SIG-M5 treated with dmso at 0.1 percent for 504 hours (cell line): ENCODE data around the gene CDYL2.
"Not testable (repeated sequence)": the region's sequence is repeated elsewhere in the genome, so short reads cannot be mapped to it uniquely, and the experiment has no call there.

ENCODE experiments used
- DNase-seq: peaks from one replicate; lab custom pipeline; 2025; ENCODE audit not compliant: unreplicated experiment; lab: John Stamatoyannopoulos, UW

Gene CDYL2

GRCh38 chr16:80751167-80751566 is 53.2 kb downstream of the CDYL2 start:
- peak; percentile 18 for DNase-seq

GRCh38 chr16:80746231-80746630 is 58.2 kb downstream of the CDYL2 start:
- DNase-seq = no peak

GRCh38 chr16:80744856-80745255 is 59.5 kb downstream of the CDYL2 start:
- DNase-seq = no peak

- DNase-seq = no peak
Observed at GRCh38 chr16:80743772-80744171, 60.6 kb downstream of the CDYL2 start.

GRCh38 chr16:80743273-80743672 is 61.1 kb downstream of the CDYL2 start:
- DNase-seq = no peak

- no peak for DNase-seq
Observed at GRCh38 chr16:80742331-80742730, 62.1 kb downstream of the CDYL2 start.

GRCh38 chr16:80741724-80742123 is 62.7 kb downstream of the CDYL2 start:
- DNase-seq = no peak

- DNase-seq = no peak
Observed at GRCh38 chr16:80739523-80739922, 64.9 kb downstream of the CDYL2 start.

DNA sequence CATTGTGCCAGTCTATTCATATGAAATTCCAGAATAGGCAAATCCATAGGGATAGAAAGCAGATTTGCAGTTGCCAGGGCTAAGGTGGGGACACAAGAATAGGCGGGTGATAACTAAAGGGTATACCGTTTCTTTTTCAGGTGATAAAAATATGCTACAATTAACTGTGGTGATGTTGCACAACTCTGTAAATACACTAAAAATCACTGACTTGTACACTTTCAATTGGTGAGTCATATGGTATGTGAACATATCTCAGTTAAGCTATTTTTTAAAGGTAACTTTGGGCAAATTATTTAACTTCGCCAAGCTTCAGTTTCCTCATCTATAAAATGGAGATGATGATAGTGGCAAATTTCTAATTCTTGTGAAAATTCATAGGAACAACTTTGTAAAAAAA is 65.9 kb downstream of the CDYL2 start:
- DNase-seq = no peak

- DNase-seq = no peak
Observed at GRCh38 chr16:80735846-80736245, 68.6 kb downstream of the CDYL2 start.

- DNase-seq = no peak
Observed at GRCh38 chr16:80733407-80733806, 71.0 kb downstream of the CDYL2 start.

DNA sequence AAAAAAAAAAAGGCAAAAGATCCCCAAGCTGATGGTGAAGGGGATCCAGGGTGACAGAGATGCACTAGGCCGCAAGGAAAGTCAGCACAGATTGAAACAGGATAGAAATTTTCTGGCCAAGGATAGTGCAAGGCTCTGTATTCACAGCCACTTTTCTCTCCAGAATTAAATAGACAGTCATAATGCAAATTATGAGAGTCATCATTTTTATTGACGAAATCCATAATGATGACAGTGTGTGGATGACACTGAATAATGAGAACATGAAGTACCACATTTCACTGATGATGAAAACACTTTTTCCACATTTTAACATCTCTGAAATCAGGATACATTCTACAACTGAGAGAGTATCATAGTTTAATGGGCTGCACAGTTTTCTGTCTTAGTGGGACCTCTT is 72.5 kb downstream of the CDYL2 start:
- DNase-seq = no peak

DNA sequence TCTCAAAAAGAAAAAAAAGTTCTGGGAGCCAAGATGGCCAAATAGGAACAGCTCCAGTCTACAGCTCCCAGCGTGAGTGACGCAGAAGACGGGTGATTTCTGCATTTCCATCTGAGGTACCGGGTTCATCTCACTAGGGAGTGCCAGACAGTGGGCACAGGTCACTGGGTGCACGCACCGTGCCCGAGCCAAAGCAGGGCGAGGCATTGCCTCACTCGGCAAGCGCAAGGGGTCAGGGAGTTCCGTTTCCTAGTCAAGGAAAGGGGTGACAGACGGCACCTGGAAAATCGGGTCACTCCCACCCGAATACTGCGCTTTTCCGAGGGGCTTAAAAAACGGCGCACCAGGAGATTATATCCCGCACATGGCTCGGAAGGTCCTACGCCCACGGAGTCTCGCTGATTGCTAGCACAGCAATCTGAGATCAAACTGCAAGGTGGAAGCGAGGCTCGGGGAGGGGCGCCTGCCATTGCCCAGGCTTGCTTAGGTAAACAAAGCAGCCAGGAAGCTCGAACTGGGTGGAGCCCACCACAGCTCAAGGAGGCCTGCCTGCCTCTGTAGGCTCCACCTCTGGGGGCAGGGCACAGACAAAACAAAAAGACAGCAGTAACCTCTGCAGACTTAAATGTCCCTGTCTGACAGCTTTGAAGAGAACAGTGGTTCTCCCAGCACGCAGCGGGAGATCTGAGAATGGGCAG is 77.2 kb downstream of the CDYL2 start:
- DNase-seq = not testable (repeated sequence)

GRCh38 chr16:80725566-80726162 is 78.7 kb downstream of the CDYL2 start:
- no peak for DNase-seq

- DNase-seq = no peak
Observed at GRCh38 chr16:80723981-80724380, 80.4 kb downstream of the CDYL2 start.

DNA sequence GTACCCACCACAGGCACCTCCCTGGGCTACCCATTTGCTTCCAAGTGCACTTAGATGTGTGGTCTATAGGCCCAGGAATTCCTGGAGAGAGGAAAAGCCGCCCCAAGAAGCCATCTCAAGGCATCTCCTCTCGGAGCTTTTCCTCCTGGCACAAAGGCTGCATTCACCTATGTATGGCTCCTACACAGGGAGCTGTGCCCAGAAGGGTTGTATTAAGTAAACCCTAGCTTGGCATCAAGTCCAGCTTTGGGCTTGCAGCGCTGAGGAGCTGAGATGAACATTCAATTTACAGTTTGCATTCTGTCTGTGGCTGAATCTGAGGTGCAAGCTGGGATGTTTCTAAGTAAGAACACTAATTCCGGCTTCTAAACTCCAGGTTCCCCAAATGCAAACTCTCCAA is 81.3 kb downstream of the CDYL2 start:
- DNase-seq = no peak

DNA sequence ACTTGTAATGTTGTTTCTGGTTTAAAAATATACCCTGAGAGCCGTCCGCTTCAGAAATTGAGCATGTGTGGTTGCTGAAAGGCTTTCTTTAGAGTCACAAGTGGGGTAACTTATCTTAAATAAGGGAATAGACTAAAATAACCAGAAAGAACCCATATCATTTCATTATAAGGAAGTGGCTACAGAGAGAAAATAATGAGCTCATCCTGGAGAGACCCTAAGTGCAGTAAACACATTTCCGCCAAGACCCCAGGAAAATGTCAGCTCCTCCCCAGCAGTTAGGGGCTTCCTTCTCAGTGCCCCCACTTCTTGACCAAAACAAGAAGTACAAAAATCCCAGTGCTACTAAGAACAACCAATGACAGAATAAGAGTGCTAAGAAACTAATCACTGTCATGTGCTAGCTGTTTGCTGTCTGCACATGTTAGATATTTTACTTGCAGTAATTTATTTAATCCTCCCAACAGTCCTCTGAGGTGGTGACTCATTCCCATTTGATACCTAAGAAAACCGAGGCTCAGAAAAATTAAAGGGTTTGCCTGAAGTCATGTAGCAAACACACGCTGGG is 83.5 kb downstream of the CDYL2 start:
- DNase-seq = no peak

- no peak for DNase-seq
Observed at GRCh38 chr16:80719573-80719972, 84.8 kb downstream of the CDYL2 start.

- peak; percentile 75 for DNase-seq
Observed at GRCh38 chr16:80718480-80719220, 85.7 kb downstream of the CDYL2 start.

GRCh38 chr16:80717611-80718010 is 86.8 kb downstream of the CDYL2 start:
- no peak for DNase-seq

GRCh38 chr16:80716564-80717139 is 87.7 kb downstream of the CDYL2 start:
- no peak for DNase-seq

- DNase-seq = no peak
Observed at GRCh38 chr16:80711406-80711805, 93.0 kb downstream of the CDYL2 start.
